A549 (cell line): ENCODE measurements around the gene TXN. TPM values are rescaled to one million over a fixed set of nuclear protein-coding genes. Genes with fewer than 3 reads are reported as not detected.

Experiments used
- ATAC-seq, 2 experiments: fragments of 200-7000 bp in 1 of 2; fragments of >200 bp in 1 of 2; cut with Nextera tagmentation in 1 of 2; cut with Tn5 transposase in 1 of 2; 3 replicates each; pipeline versions ENCODE4 v1.8.0 to v1.9.1; 2018 to 2020; ENCODE audit warnings: mild to moderate bottlenecking in 1 of 2, moderate library complexity in 1 of 2
- CTCF ChIA-PET: fragments of 300-600 bp; sonication (Branson Sonifier 250); formaldehyde crosslinking; extraction: SDS; loops from one replicate; lab custom pipeline; 2021; ENCODE audit warnings: antibody characterized with exemption, inconsistent platforms; lab: Yijun Ruan, JAX
- POLR2A ChIA-PET: fragments of 350-600 bp; formaldehyde crosslinking; extraction: SDS; loops from one replicate; lab custom pipeline; 2021; ENCODE audit warnings: antibody characterized with exemption, inconsistent platforms; lab: Yijun Ruan, JAX
- DNase-seq, 2 experiments: peaks; one replicate each; pipeline versions ENCODE4 v3.0.0 to v3.0.0-alpha.2; 2011 to 2016; ENCODE audit warnings: low read depth in 1 of 2, low spot score in 1 of 2
- FAIRE-seq: peaks from 2 replicates; lab custom pipeline; 2011; peaks lifted over from hg19 to GRCh38; lab: Jason Lieb, UNC
- H3K27ac ChIP-seq, 2 experiments: fragments of >200 bp; sonication (Bioruptor Twin); formaldehyde crosslinking; 3 replicates each; pipeline ENCODE4 v1.5.1; 2016 to 2017
- H3K4me1 ChIP-seq: fragments of >200 bp; sonication (Bioruptor Twin); formaldehyde crosslinking; 3 replicates; pipeline ENCODE4 v1.6.1; 2016
- H3K4me2 ChIP-seq: fragments of >200 bp; sonication (Bioruptor Twin); formaldehyde crosslinking; 3 replicates; pipeline ENCODE4 v1.6.1; 2016
- H3K4me3 ChIP-seq: fragments of >200 bp; sonication (Bioruptor Twin); formaldehyde crosslinking; 3 replicates; pipeline ENCODE4 v1.5.1; 2016
- H3K9me3 ChIP-seq: fragments of >200 bp; sonication (Bioruptor Twin); formaldehyde crosslinking; 3 replicates; pipeline ENCODE4 v1.6.1; 2016
- ATOH8 ChIP-seq: fragments of 250-450 bp; sonication (Bioruptor Pico); IDR thresholded peaks from 2 replicates; pipeline ENCODE4 v1.5.0; 2020; ENCODE audit warnings: low read depth, mild to moderate bottlenecking, moderate library complexity
- BCL3 ChIP-seq: fragments of >200 bp; sonication (Bioruptor Twin); formaldehyde crosslinking; IDR thresholded peaks from 3 replicates; pipeline ENCODE4 v1.6.1; 2016
- CEBPB ChIP-seq, 2 experiments: fragments of >200 bp in 1 of 2; sonication (Bioruptor Twin) in 1 of 2; formaldehyde crosslinking in 1 of 2; IDR thresholded peaks; 2 replicates each; pipeline ENCODE4 v1.6.1; 2012 to 2016
- CHD4 ChIP-seq: fragments of 200-600 bp; sonication (generic); IDR thresholded peaks from 2 replicates; pipeline ENCODE4 v1.6.1; 2016; ENCODE audit warnings: antibody characterized with exemption, mild to moderate bottlenecking, borderline replicate concordance
- EHF ChIP-seq: fragments of 250-450 bp; sonication (Bioruptor Pico); IDR thresholded peaks from 2 replicates; pipeline ENCODE4 v1.5.0; 2020; ENCODE audit warnings: mild to moderate bottlenecking
- ELK1 ChIP-seq: fragments of 150-350 bp; IDR thresholded peaks from 2 replicates; pipeline ENCODE4 v1.6.1; 2014; ENCODE audit warnings: low read depth, mild to moderate bottlenecking, low read length
- EP300 ChIP-seq, 2 experiments: fragments of >200 bp; sonication (Bioruptor Twin); formaldehyde crosslinking; IDR thresholded peaks; 2 replicates in 1 of 2; 3 replicates in 1 of 2; pipeline ENCODE4 v1.6.1; 2016 to 2017
- ESRRA ChIP-seq: fragments of 150-350 bp; IDR thresholded peaks from 2 replicates; pipeline ENCODE4 v1.6.1; 2014; ENCODE audit warnings: mild to moderate bottlenecking, low read length, borderline replicate concordance
- FOSB ChIP-seq: fragments of 250-450 bp; sonication (Bioruptor Pico); IDR thresholded peaks from 2 replicates; pipeline ENCODE4 v1.5.0; 2020; ENCODE audit warnings: mild to moderate bottlenecking, moderate library complexity
- FOSL2 ChIP-seq, 2 experiments: fragments of 450-650 bp in 1 of 2; fragments of >200 bp in 1 of 2; sonication (Bioruptor Twin) in 1 of 2; formaldehyde crosslinking; IDR thresholded peaks; 2 replicates each; pipeline versions ENCODE4 v1.5.0 to v1.6.1; 2016 to 2020; ENCODE audit warnings: mild to moderate bottlenecking in 1 of 2, moderate library complexity in 1 of 2
- FOXS1 ChIP-seq: fragments of 250-450 bp; sonication (Bioruptor Pico); IDR thresholded peaks from 2 replicates; pipeline ENCODE4 v1.5.0; 2020; ENCODE audit warnings: mild to moderate bottlenecking, moderate library complexity
- GATA3 ChIP-seq: IDR thresholded peaks from 2 replicates; pipeline ENCODE4 v1.6.1; 2012; ENCODE audit warnings: borderline replicate concordance
- HDAC2 ChIP-seq: fragments of 200-600 bp; sonication (generic); IDR thresholded peaks from 2 replicates; pipeline ENCODE4 v1.6.1; 2016
- HOXA7 ChIP-seq: fragments of 250-450 bp; sonication (Bioruptor Pico); IDR thresholded peaks from 2 replicates; pipeline ENCODE4 v1.5.0; 2020; ENCODE audit warnings: mild to moderate bottlenecking, moderate library complexity
- HOXB5 ChIP-seq: fragments of 250-450 bp; sonication (Bioruptor Pico); IDR thresholded peaks from 2 replicates; pipeline ENCODE4 v1.5.0; 2020; ENCODE audit warnings: mild to moderate bottlenecking, moderate library complexity
- JUN ChIP-seq, 2 experiments: fragments of >200 bp; sonication (Bioruptor Twin); formaldehyde crosslinking; IDR thresholded peaks; 2 replicates in 1 of 2; 3 replicates in 1 of 2; pipeline ENCODE4 v1.6.1; 2016 to 2017
- KDM1A ChIP-seq: fragments of 200-600 bp; sonication (generic); IDR thresholded peaks from 2 replicates; pipeline ENCODE4 v1.6.1; 2016; ENCODE audit warnings: low read depth, mild to moderate bottlenecking
- KDM5A ChIP-seq: fragments of 200-600 bp; sonication (generic); IDR thresholded peaks from 2 replicates; pipeline ENCODE4 v1.6.1; 2016; ENCODE audit warnings: antibody characterized with exemption, mild to moderate bottlenecking
- MAX ChIP-seq: IDR thresholded peaks from 2 replicates; pipeline ENCODE4 v1.6.1; 2012
- POLR2A ChIP-seq: IDR thresholded peaks from 2 replicates; pipeline ENCODE4 v1.6.1; 2012; ENCODE audit warnings: mild to moderate bottlenecking, low read length
- RARB ChIP-seq: fragments of 250-450 bp; sonication (Bioruptor Pico); IDR thresholded peaks from 2 replicates; pipeline ENCODE4 v1.8.0; 2021; ENCODE audit warnings: mild to moderate bottlenecking, moderate library complexity
- RCOR1 ChIP-seq: fragments of 150-350 bp; IDR thresholded peaks from 2 replicates; pipeline ENCODE4 v1.6.1; 2014; ENCODE audit warnings: antibody characterized with exemption, low read length, low read depth
- TP53 ChIP-seq: fragments of 250-450 bp; sonication (Bioruptor Pico); IDR thresholded peaks from 2 replicates; pipeline ENCODE4 v1.5.0; 2021; ENCODE audit warnings: mild to moderate bottlenecking, moderate library complexity
- ZC3H11A ChIP-seq: fragments of 450-650 bp; IDR thresholded peaks from 2 replicates; pipeline ENCODE4 v1.6.1; 2014; ENCODE audit warnings: antibody characterized with exemption, mild to moderate bottlenecking
- ZFP36 ChIP-seq: fragments of 450-650 bp; IDR thresholded peaks from 2 replicates; pipeline ENCODE4 v1.6.1; 2014; ENCODE audit warnings: borderline replicate concordance; ENCODE audit not compliant: partially characterized antibody
- WGBS: methylation state at CpG from one replicate; pipeline ENCODE4 v1.1.6; 2017; ENCODE audit errors: missing lambda C conversion rate; 5-methylcytosine and 5-hydroxymethylcytosine counted together
- polyA plus RNA-seq, 4 experiments: library from polyadenylated mRNA; depleted of rRNA in 3 of 4; stranded (reverse); fragments of >200 nt; fragmentation: RNase III in 1 of 4; extraction: RNeasy Plus Mini Kit Qiagen cat#74134 plus additional on column Dnase treatment in 1 of 4; gene quantifications; 2 replicates in 3 of 4; 3 replicates in 1 of 4; pipeline ENCODE4 v1.2.3, GENCODE V29; 2011 to 2017
- TF ChIP-seq, protein P1 (sequence below): IDR thresholded peaks from 2 replicates; pipeline ENCODE4 v1.6.1; 2012; ENCODE audit warnings: low read depth, borderline replicate concordance

The TXN gene
- polyA plus RNA-seq, 2 of the 4 experiments (the other 2 are of a cell fraction): 1,309 to 1,626 TPM

DNA sequence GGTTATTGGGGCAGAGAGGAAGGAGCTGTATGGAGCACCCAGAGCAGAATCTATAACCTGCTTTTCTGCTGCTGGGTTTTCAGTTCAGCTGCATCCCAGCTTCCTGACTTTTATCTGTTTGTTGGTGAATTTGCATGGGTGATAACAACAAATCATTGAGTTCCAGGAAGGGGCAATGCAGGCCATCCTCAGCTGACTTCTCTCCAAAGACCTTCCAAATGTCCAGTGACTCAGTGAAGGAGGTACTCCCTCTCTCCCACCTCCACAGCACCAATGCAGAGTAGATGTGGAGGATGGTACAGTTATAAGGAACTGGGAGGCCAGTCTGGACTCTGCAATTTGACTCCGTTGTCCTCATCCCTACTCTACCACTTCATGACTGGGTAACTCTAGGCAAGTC, 1.6 kb upstream of the TXN start (continued):
- no peak for TF ChIP-seq JUN (IDR thresholded peaks at IDR 0.05)
- TF ChIP-seq, all 56 proteins: peak for 0

- DNase-seq: no peak
- ATAC-seq: peak; percentile 6
- CTCF ChIA-PET: interaction anchor here (0.8 to 2.1 kb wide), 8 partner anchors 10 to 366 kb away, joined by 3 to 7 read pairs (median 6); no protein-coding TSS in a partner anchor
- WGBS: 2% methylated on average over 14 of the region's 14 CpGs
- Histone ChIP-seq H3K27ac (peak overlapping the region; percentile 97), H3K4me2 (peak overlapping the region; percentile 97), H3K9me3 (no peaks in the 10 kb centered on the region)
- POLR2A ChIA-PET: interaction anchor here (0.5 to 2.0 kb wide), 29 partner anchors 11 to 1094 kb away, joined by 3 to 30 read pairs (median 5); partner anchors contain the start of gene SVEP1
- peak; percentile 89 for TF ChIP-seq HOXA7 (CRISPR knock-in tag)
- peak; percentile 68; the same call in 1 of the 2 replicates for TF ChIP-seq RCOR1
- no peak for TF ChIP-seq KDM5A
- TF ChIP-seq CHD4: no peak; the same call in 1 of the 2 replicates
- TF ChIP-seq JUN (IDR thresholded peaks at IDR 0.05): peak in 1 of 2 experiments; percentile 9; a peak in 2 of 5 replicates
- peak; percentile 44; the same call in 1 of the 2 replicates for TF ChIP-seq HOXB5 (CRISPR knock-in tag)
- 0 out of 2 replicates have a peak, but pooled peaks have one; percentile 37 for TF ChIP-seq HDAC2
- peak; percentile 63 for TF ChIP-seq RARB
- TF ChIP-seq, protein P1, sequence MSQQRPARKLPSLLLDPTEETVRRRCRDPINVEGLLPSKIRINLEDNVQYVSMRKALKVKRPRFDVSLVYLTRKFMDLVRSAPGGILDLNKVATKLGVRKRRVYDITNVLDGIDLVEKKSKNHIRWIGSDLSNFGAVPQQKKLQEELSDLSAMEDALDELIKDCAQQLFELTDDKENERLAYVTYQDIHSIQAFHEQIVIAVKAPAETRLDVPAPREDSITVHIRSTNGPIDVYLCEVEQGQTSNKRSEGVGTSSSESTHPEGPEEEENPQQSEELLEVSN: no peak
- peak; percentile 55 for TF ChIP-seq EHF
- TF ChIP-seq MAX: no peak; the same call in 1 of the 2 replicates
- TF ChIP-seq EP300 (IDR thresholded peaks at IDR 0.05): 0 out of 5 replicates have a peak, but pooled peaks of 1 of the 2 experiments have one; percentile 7
- peak; percentile 55; the same call in 1 of the 2 replicates for TF ChIP-seq KDM1A
- no peak for TF ChIP-seq FOSL2 (IDR thresholded peaks at IDR 0.05)
- TF ChIP-seq FOSL2 (CRISPR knock-in tag; IDR thresholded peaks at IDR 0.05): no peak
- TF ChIP-seq ESRRA: peak; percentile 90
- no peak for TF ChIP-seq ZC3H11A
- TF ChIP-seq FOXS1 (CRISPR knock-in tag): 0 out of 2 replicates have a peak, but pooled peaks have one; percentile 48
- TF ChIP-seq TP53: no peak; the same call in none of the 2 replicates
- peak; percentile 86; the same call in 1 of the 2 replicates for TF ChIP-seq FOSB (CRISPR knock-in tag)
- TF ChIP-seq POLR2A: peak; percentile 35; the same call in 1 of the 2 replicates
- TF ChIP-seq BCL3: no peak; the same call in 2 of the 3 replicates
- peak; percentile 54; the same call in 1 of the 2 replicates for TF ChIP-seq ATOH8
- no peak for TF ChIP-seq ELK1
- 0 out of 2 replicates have a peak, but pooled peaks have one; percentile 1 for TF ChIP-seq GATA3
- TF ChIP-seq CEBPB (IDR thresholded peaks at IDR 0.05): no peak
- peak; percentile 11 for TF ChIP-seq ZFP36
- TF ChIP-seq, all 56 proteins: peak for 16
- no peak for FAIRE-seq
- Histone ChIP-seq H3K4me1 (peaks cover 41% of the 10 kb centered on the region), H3K4me3 (peak overlapping the region; percentile 67)
Observed at GRCh38 chr9:110257097-110257841, 962 bp upstream of the TXN start.
